Aortic smooth muscle cell (primary cell): Measurements from ENCODE around the gene SOX6. TPM values are rescaled to one million over a fixed set of nuclear protein-coding genes. Genes with fewer than 3 reads are reported as not detected.

ENCODE experiments used
- total RNA-seq: library from RNA; depleted of rRNA; stranded (reverse); fragments of >200 nt; gene quantifications from 2 replicates; pipeline ENCODE4 v1.2.3, GENCODE V29; 2014

SOX6 gene
- 0.40 and 0.50 TPM in 2 replicates for total RNA-seq

DNA sequence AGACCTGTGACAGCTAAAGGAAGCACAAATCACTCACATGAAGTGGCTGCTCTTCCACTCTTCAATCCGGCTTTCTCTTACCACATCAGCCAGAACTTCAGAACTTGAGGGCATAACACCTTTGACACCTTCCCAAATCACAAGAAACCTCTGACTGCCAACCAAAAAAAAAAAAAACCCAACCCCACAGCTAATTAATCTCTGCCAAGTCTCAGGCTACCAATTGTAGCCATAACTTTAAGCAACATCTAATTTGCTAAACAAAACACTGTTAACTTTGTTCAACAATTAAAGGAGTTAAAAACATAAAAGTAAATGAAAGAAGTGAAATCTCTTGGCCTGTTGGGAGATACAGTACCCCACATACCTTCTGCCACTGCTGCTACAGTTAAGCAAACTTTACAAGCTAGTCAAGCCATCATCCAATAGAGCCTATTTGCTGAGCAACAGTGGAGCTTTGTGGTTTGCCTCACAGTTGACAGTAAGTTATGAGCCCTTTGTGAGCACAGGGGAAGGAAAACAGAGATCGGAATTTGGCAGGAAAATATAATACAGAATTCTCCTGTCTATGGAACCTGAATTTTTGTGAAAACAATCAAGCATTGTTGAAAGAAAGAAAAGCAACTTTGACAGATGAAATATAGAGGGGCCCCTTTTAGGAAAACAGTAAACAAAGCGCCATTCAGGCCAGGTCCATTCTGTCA, at the start of gene SOX6:
Gene SOX6 (minus strand): TSS at position 490 of the 704 bp plus-strand sequence. CDS start 15,298 bp downstream, outside the sequence.

